Body of pancreas (tissue), 4 donors: Measurements from ENCODE around the gene ANGPTL5. TPM values are rescaled to one million over a fixed set of nuclear protein-coding genes. Genes with fewer than 3 reads are reported as not detected.
"Not testable (repeated sequence)": the region's sequence is repeated elsewhere in the genome, so short reads cannot be mapped to it uniquely, and the experiment has no call there.

Experiments
- ATAC-seq: fragments of 150-250 bp; one replicate; pipeline ENCODE4 v1.9.1; 2016
- DNase-seq, 4 donors: peaks; one replicate each; pipeline ENCODE4 v3.0.0-alpha.2; 2019
- H3K27ac ChIP-seq, 4 donors: fragments of 200-600 bp; sonication (generic); 1 replicate in 3 of 4; 2 replicates in 1 of 4; pipeline versions ENCODE4 v1.5.1 to v1.6.1; 2016 to 2019; ENCODE audit warnings: mild to moderate bottlenecking in 1 of 4, mixed read lengths in 1 of 4, moderate library complexity in 1 of 4
- H3K27me3 ChIP-seq, 2 donors: fragments of 200-600 bp; sonication (generic); one replicate each; pipeline ENCODE4 v1.6.0; 2016; ENCODE audit warnings: mild to moderate bottlenecking in 1 of 2
- H3K36me3 ChIP-seq, 2 donors: fragments of 200-600 bp; sonication (generic); replicated peaks in 1 of 2; 2 replicates each; pipeline ENCODE4 v1.5.1; 2016; ENCODE audit warnings: low read depth in 2 of 2; ENCODE audit not compliant: insufficient read depth in 1 of 2
- H3K4me1 ChIP-seq: fragments of 200-600 bp; sonication (generic); one replicate; pipeline ENCODE4 v1.6.0; 2016
- H3K4me3 ChIP-seq, 2 donors: fragments of 200-600 bp; sonication (generic); 1 replicate in 1 of 2; 2 replicates in 1 of 2; pipeline ENCODE4 v1.5.1; 2016 to 2019
- H3K9me3 ChIP-seq, 3 donors: fragments of 200-600 bp; sonication (generic); 1 replicate in 2 of 3; 2 replicates in 1 of 3; pipeline ENCODE4 v1.5.1; 2016
- POLR2A ChIP-seq, 3 donors: fragments of 450-650 bp; IDR thresholded peaks; one replicate each; pipeline ENCODE4 v1.6.1; 2016; ENCODE audit warnings: antibody characterized with exemption in 3 of 3, mild to moderate bottlenecking in 2 of 3
- WGBS, 2 donors: methylation state at CpG; one replicate each; pipeline ENCODE4 v1.1.5; 2017; 5-methylcytosine and 5-hydroxymethylcytosine counted together
- intact Hi-C: fragments of 100-400 bp; cut with DNase I; formaldehyde crosslinking; loops from one replicate; pipeline ENCODE4 v1.15.1; 2023
- total RNA-seq, 2 donors: library from RNA; depleted of rRNA; stranded (reverse); fragments of >200 nt; gene quantifications; one replicate each; pipeline ENCODE4 v1.1.0, GENCODE V29; 2016
- TF ChIP-seq, protein P1 (sequence below), 7 experiments: fragments of 450-650 bp in 4 of 7; fragments of 200-600 bp in 3 of 7; sonication (generic) in 3 of 7; IDR thresholded peaks; one replicate each; pipeline ENCODE4 v1.5.1; 2016 to 2019; ENCODE audit warnings: antibody characterized with exemption in 7 of 7

The ANGPTL5 gene
- total RNA-seq = not detected

DNA sequence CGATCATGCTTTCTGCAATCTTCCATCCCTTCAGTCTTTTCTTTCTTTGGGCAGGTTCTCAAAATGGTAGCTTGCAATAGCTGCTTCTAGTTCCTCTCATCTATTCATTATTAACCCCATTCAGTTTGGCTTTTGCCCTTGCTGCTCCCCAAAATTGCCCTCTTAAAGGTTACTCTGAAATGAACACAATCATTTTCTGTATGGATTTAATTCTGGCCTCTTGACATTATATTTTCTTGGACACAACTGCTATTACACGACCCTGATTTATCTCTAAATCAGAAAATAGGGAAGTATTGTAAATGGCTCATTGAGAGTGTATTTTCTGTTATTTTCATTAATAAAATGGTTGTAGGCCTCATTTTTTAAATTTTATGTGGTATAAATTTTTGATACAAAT lies at the start of gene ANGPTL5:
Gene ANGPTL5, minus strand, starts transcription at position 101 of the 400 bp plus-strand sequence. CDS start 8,613 bp downstream, outside the sequence.
- DNase-seq = no peak
- TF ChIP-seq, protein P1, sequence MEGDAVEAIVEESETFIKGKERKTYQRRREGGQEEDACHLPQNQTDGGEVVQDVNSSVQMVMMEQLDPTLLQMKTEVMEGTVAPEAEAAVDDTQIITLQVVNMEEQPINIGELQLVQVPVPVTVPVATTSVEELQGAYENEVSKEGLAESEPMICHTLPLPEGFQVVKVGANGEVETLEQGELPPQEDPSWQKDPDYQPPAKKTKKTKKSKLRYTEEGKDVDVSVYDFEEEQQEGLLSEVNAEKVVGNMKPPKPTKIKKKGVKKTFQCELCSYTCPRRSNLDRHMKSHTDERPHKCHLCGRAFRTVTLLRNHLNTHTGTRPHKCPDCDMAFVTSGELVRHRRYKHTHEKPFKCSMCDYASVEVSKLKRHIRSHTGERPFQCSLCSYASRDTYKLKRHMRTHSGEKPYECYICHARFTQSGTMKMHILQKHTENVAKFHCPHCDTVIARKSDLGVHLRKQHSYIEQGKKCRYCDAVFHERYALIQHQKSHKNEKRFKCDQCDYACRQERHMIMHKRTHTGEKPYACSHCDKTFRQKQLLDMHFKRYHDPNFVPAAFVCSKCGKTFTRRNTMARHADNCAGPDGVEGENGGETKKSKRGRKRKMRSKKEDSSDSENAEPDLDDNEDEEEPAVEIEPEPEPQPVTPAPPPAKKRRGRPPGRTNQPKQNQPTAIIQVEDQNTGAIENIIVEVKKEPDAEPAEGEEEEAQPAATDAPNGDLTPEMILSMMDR (IDR thresholded peaks at IDR 0.05) = no peak
- TF ChIP-seq POLR2A (IDR thresholded peaks at IDR 0.05) = no peak
- Histone ChIP-seq H3K4me3 (peak within 1 kb of the TSS; percentile 60 to 94), H3K9me3 (no peaks in the 10 kb centered on the region), H3K4me1 (peaks cover 17% of the 10 kb centered on the region), H3K27ac (peak within 1 kb of the TSS in 3 of 4 donors; percentile 55 to 82 (median 77)), H3K27me3 (no peaks in the 10 kb centered on the region), H3K36me3 (no peaks in the 10 kb centered on the region)
- intact Hi-C loops = no loop called here
- ATAC-seq = no peak
- WGBS, 2 donors = 71 to 73% methylated on average over 2 of the region's 2 CpGs

DNA sequence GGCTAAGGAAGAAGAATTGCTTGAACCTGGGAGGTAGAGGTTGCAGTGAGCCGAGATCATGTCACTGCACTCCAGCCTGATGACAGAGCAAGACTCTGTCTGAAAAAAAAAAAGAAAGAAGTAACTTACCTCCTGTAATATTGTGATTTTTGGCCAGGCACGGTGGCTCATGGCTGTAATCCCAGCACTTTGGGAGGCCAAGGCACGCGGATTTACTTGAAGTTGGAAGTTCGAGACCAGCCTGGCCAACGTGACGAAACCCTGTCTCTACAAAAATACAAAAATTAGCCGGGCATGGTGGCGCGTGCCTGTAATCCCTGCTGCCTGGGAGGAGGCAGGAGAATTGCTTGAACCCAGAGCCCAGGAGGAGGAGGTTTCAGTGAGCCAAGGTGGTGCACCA lies 47.9 kb upstream of the ANGPTL5 start:
- intact Hi-C loops, H3K9me3 ChIP-seq, H3K27ac ChIP-seq, DNase-seq, ATAC-seq, H3K27me3 ChIP-seq, H3K4me1 ChIP-seq, H3K4me3 ChIP-seq, H3K36me3 ChIP-seq: not testable (repeated sequence)
- WGBS, 2 donors = 86 to 87% methylated on average over 10 of the region's 10 CpGs

DNA sequence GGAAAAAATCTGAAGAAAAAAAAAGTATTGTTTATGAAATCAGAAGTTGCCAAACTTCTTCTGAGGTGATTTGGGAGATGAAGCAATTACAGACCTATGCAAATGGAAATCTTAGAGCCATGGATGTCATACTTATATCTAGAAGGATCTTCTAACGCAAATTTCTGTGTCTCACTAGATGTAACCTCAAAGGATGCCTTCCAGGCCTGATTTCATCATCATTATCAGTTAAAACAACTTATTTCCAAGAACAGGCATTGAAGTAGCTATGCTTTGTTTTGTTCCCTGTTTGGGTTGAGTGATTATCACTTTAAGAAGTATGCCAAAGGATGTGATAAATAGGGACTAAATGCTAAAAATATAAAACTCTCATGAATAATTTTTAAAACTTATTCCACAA lies 43.9 kb upstream of the ANGPTL5 start:
- no peak for TF ChIP-seq POLR2A (IDR thresholded peaks at IDR 0.05)
- TF ChIP-seq, protein P1 (IDR thresholded peaks at IDR 0.05) = no peak
- ATAC-seq (no peak), DNase-seq (no peak)
- Histone ChIP-seq H3K4me3 (no peak overlapping the region), H3K27ac (no peak overlapping the region), H3K36me3 (no peaks in the 10 kb centered on the region), H3K4me1 (no peaks in the 10 kb centered on the region), H3K27me3 (no peaks in the 10 kb centered on the region), H3K9me3 (no peaks in the 10 kb centered on the region)
- intact Hi-C loops = no loop called here
- 73 to 94% methylated on average over 1 of the region's 1 CpG for WGBS, 2 donors

DNA sequence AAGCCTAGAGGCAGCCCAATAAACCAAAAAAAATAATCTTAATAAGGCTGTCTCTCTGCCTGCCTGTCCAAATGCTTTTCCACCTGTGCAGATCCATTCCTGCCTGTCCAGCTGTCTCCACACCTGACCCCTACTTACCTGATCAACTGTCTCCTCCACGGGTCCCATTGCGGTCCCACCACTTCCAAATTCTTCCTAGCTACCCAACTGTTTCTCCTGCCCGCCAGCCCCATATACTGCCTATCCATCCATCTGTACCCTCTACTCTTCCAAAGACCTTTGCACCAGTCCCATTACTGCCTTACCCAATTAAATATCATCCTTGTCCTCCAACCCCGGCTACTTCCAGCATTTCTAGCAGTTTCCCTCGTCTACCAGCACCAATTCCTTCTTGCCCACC lies 39.4 kb upstream of the ANGPTL5 start:
- H3K4me3 ChIP-seq = no peak overlapping the region
- H3K36me3 ChIP-seq = no peaks in the 10 kb centered on the region
- no peak for DNase-seq

DNA sequence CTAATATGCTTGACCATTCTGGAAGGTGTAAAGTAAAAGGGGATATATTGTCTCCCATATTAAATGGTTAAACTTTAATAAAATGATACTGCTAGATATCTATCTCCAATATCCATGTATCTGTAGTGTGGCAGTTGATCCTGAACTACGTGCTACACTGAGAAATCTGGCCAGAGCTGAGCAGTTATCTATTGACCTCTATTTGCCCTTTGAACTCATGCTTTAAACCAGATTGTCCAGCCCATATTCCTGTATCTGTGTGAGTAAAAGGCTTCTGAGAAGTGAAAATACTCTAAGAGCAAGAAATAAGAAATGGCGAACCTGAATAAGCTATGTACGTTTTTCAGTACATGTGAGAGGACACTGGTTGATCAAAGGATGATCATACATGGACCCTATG lies 39.0 kb upstream of the ANGPTL5 start:
- H3K4me3 ChIP-seq = no peak overlapping the region
- H3K27ac ChIP-seq = no peak overlapping the region
- 64 to 70% methylated on average over 3 of the region's 3 CpGs for WGBS, 2 donors
- ATAC-seq = no peak
- no peak for DNase-seq
- no peaks in the 10 kb centered on the region for H3K9me3 ChIP-seq
- no peaks in the 10 kb centered on the region for H3K27me3 ChIP-seq
- H3K36me3 ChIP-seq = no peaks in the 10 kb centered on the region
- H3K4me1 ChIP-seq = no peaks in the 10 kb centered on the region
- intact Hi-C loops = no loop called here
- TF ChIP-seq POLR2A (IDR thresholded peaks at IDR 0.05) = no peak
- TF ChIP-seq, protein P1 (IDR thresholded peaks at IDR 0.05) = no peak

More for the DNA sequence above, 39.4 kb upstream of the ANGPTL5 start:
- no peak for TF ChIP-seq POLR2A (IDR thresholded peaks at IDR 0.05)
- TF ChIP-seq, protein P1 (IDR thresholded peaks at IDR 0.05) = no peak
- no peaks in the 10 kb centered on the region for H3K27me3 ChIP-seq
- no peaks in the 10 kb centered on the region for H3K9me3 ChIP-seq
- no peaks in the 10 kb centered on the region for H3K4me1 ChIP-seq
- ATAC-seq = no peak
- WGBS, 2 donors = 74 to 78% methylated on average over 5 of the region's 5 CpGs
- intact Hi-C loops = no loop called here
- no peak overlapping the region for H3K27ac ChIP-seq
